ENCODE measurements around the gene ZCCHC24. TPM values are rescaled to one million over a fixed set of nuclear protein-coding genes. Genes with fewer than 3 reads are reported as not detected.

Gene ZCCHC24
- total and polyA plus RNA-seq, 2 of the 8 experiments (the other 6 are each of a cell fraction or from before 2014, with no cell fraction given): 3.9 to 6.9 TPM

GRCh38 chr10:79386637-79387465 lies 58.6 kb downstream of the ZCCHC24 start:
- CTCF ChIA-PET (ENCODE audit: partially characterized antibody): interaction anchor here (0.6 to 5.9 kb wide), 11 partner anchors 8 to 807 kb away, joined by 3 to 65 read pairs (median 5); no protein-coding TSS in a partner anchor
- Histone ChIP-seq H4K20me1 (replicated peaks in 1 of 2; ENCODE audit: control insufficient read depth in 1 of 2, insufficient read depth in 2 of 2, low read length in 2 of 2) (no peaks in the 10 kb centered on the region), H3K4me1 (replicated peaks in 1 of 4; ENCODE audit: control insufficient read depth in 3 of 4, insufficient read depth in 4 of 4, low read length in 3 of 4) (peaks cover 0 to 3% (median 1%) of the 10 kb centered on the region in 4 experiments; a peak in 2 of 7 replicates), H3K4me2 (ENCODE audit: insufficient read depth in 1 of 2, low read depth in 2 of 2, low read length in 2 of 2) (no peak overlapping the region), H3K18ac (ENCODE audit: extremely low read depth, low read length) (no peak overlapping the region; the same call in 1 of the 2 replicates), H3K14ac (ENCODE audit: insufficient read length) (no peak overlapping the region), H3K4ac (replicated peaks; ENCODE audit: insufficient read length, low read depth, low read length) (no peak overlapping the region), H3K4me3 (ENCODE audit: extremely low read depth in 1 of 4, insufficient read depth in 2 of 4, low read depth in 3 of 4, low read length in 4 of 4) (no peak overlapping the region), H3K23ac (ENCODE audit: insufficient read length) (no peak overlapping the region), H3K79me2 (ENCODE audit: control insufficient read depth in 1 of 2, insufficient read depth in 2 of 2, low read length in 2 of 2) (no peaks in the 10 kb centered on the region), H3K36me3 (ENCODE audit: control insufficient read depth in 2 of 4, insufficient read depth in 4 of 4, low read length in 3 of 4) (no peaks in the 10 kb centered on the region), H3K27me3 (replicated peaks in 1 of 4; ENCODE audit: control insufficient read depth in 3 of 4, extremely low read depth in 1 of 4, insufficient read depth in 3 of 4, low read length in 3 of 4) (no peaks in the 10 kb centered on the region), H3K9me3 (ENCODE audit: insufficient read depth in 2 of 2, low read depth in 1 of 2, low read length in 1 of 2) (no peaks in the 10 kb centered on the region), H2BK5ac (ENCODE audit: low read depth, low read length) (no peak overlapping the region), H2AFZ (ENCODE audit: low read length) (no peak overlapping the region), H4K91ac (replicated peaks; ENCODE audit: insufficient read length, low read length) (no peak overlapping the region), H3K79me1 (ENCODE audit: low read depth, low read length) (no peaks in the 10 kb centered on the region), H2BK12ac (ENCODE audit: low read depth, low read length) (no peak overlapping the region), H2BK20ac (ENCODE audit: low read length) (no peak overlapping the region), H3K23me2 (ENCODE audit: low read depth, low read length) (no peaks in the 10 kb centered on the region; the same call in 1 of the 2 replicates), H2BK15ac (ENCODE audit: low read length) (no peak overlapping the region), H3K27ac (ENCODE audit: low read depth, low read length) (no peak overlapping the region), H2BK120ac (replicated peaks; ENCODE audit: low read depth, low read length) (no peak overlapping the region), H2AK5ac (ENCODE audit: low read depth, low read length) (no peak overlapping the region), H4K8ac (ENCODE audit: extremely low read depth, insufficient read depth, low read length) (no peak overlapping the region; the same call in none of the 2 replicates), H4K5ac (ENCODE audit: insufficient read length, low read depth, low read length) (no peak overlapping the region), H3K56ac (replicated peaks; ENCODE audit: insufficient read length, low read depth, low read length) (no peak overlapping the region), H3K9ac (replicated peaks in 1 of 4; ENCODE audit: extremely low read depth in 1 of 4, low read depth in 3 of 4, low read length in 3 of 4) (no peak overlapping the region)
- no peak for FAIRE-seq
- WGBS, 2 experiments (ENCODE audit: extremely low coverage in 1 of 2, insufficient coverage in 1 of 2, insufficient read length in 1 of 2, insufficient replicate concordance in 2 of 2, low coverage in 1 of 2, low lambda C conversion rate in 2 of 2, missing lambda C conversion rate in 1 of 2): 86% methylated on average over 24 of the region's 24 CpGs; no CpG with 5 or more reads in 1 of the 2 experiments
- POLR2A ChIA-PET (ENCODE audit: partially characterized antibody): interaction anchor here (0.8 kb wide), 1 partner anchor 13 kb away, joined by 3 read pairs; no protein-coding TSS in a partner anchor
- peak in 1 of 2 experiments; percentile 48 for DNase-seq (ENCODE audit: low read depth in 1 of 2, low spot score in 2 of 2)
- TF ChIP-seq SP2 (IDR thresholded peaks at IDR 0.05; ENCODE audit: low read length) (no peak), SIN3A (conservative IDR thresholded peaks at IDR 0.05 in 1 of 2, IDR thresholded peaks at IDR 0.05 in 1 of 2; ENCODE audit: low read depth in 1 of 2, low read length in 2 of 2) (no peak), SP1 (IDR thresholded peaks at IDR 0.05; ENCODE audit: low read depth, low read length) (no peak)
